Kidney (tissue), 14 donors: ENCODE results near the gene ACVR1. TPM values are rescaled to one million over a fixed set of nuclear protein-coding genes. Genes with fewer than 3 reads are reported as not detected.

ENCODE experiments used
- DNase-seq, 5 donors: peaks; one replicate each; pipeline ENCODE4 v3.0.0-alpha.2; 2013 to 2020
- FAIRE-seq: peaks from 2 replicates; lab custom pipeline; 2012; peaks lifted over from hg19 to GRCh38; lab: Jason Lieb, UNC
- H3K27ac ChIP-seq, 2 donors: one replicate each; pipeline ENCODE4 v1.7.0; 2013; ENCODE audit warnings: low read depth in 2 of 2, low read length in 2 of 2, inconsistent platforms in 1 of 2
- H3K27me3 ChIP-seq: one replicate; pipeline ENCODE4 v1.7.1; 2013; ENCODE audit warnings: low read length, inconsistent platforms; ENCODE audit not compliant: control insufficient read depth, insufficient read depth
- H3K36me3 ChIP-seq, 3 donors: one replicate each; pipeline versions ENCODE4 v1.7.0 to v1.7.1; 2013; ENCODE audit warnings: low read length in 3 of 3, control low read depth in 1 of 3, inconsistent platforms in 1 of 3; ENCODE audit not compliant: insufficient read depth in 3 of 3, control insufficient read depth in 2 of 3
- H3K4me1 ChIP-seq, 3 donors: one replicate each; pipeline versions ENCODE4 v1.7.0 to v1.7.1; 2013; ENCODE audit warnings: low read length in 3 of 3, inconsistent platforms in 1 of 3, low read depth in 1 of 3; ENCODE audit not compliant: control insufficient read depth in 2 of 3, insufficient read depth in 2 of 3
- H3K4me3 ChIP-seq, 3 donors: one replicate each; pipeline versions ENCODE4 v1.7.0 to v1.8.1; 2013; ENCODE audit warnings: low read length in 3 of 3, control low read depth in 1 of 3, inconsistent platforms in 1 of 3
- H3K9ac ChIP-seq, 3 donors: one replicate each; pipeline versions ENCODE4 v1.7.0 to v1.7.1; 2013; ENCODE audit warnings: low read length in 3 of 3, control low read depth in 1 of 3, inconsistent platforms in 1 of 3
- H3K9me3 ChIP-seq, 3 donors: one replicate each; pipeline versions ENCODE4 v1.7.0 to v1.7.1; 2013; ENCODE audit warnings: low read length in 3 of 3, control low read depth in 1 of 3, inconsistent platforms in 1 of 3; ENCODE audit not compliant: control insufficient read depth in 2 of 3, insufficient read depth in 1 of 3
- CTCF ChIP-seq: IDR thresholded peaks from 3 replicates; pipeline ENCODE4 v1.5.1; 2012; ENCODE audit warnings: mild to moderate bottlenecking, moderate library complexity, borderline replicate concordance; ENCODE audit not compliant: insufficient read depth; ENCODE audit errors: extremely low read depth
- intact Hi-C: fragments of 100-400 bp; cut with DNase I; formaldehyde crosslinking; loops from one replicate; pipeline ENCODE4 v1.11.1; 2022
- polyA plus RNA-seq: library from polyadenylated mRNA; stranded (reverse); fragments of 350-450 nt; fragmentation: Illumina TruSeq; extraction: RNeasy Lipid Tissue Mini Kit (QIAGEN cat#74804); gene quantifications from one replicate; pipeline ENCODE4 v1.2.3, GENCODE V29; 2014; ENCODE audit warnings: low read depth, low replicate concordance; ENCODE audit not compliant: insufficient read depth
- total RNA-seq: library from RNA; stranded (reverse); fragmentation: NEBNext Ultra II Directional; extraction: Animal tissue kit (Norgen Biotek cat#: 25700); gene quantifications from one replicate; pipeline ENCODE4 v1.2.1, GENCODE V29; 2021
- donor health status: control.
- donor health status: control.
- donor health status: control.
- donor health status: control.
- donor health status: control.
- donor health status: DM: yes; HTN: yes; CAD: no.
- donor health status: Normal renal cell carcinoma (clear cell type).

ACVR1 gene
- total and polyA plus RNA-seq, 2 donors from 2014 or later, result 16.3 to 38.3 TPM

DNA sequence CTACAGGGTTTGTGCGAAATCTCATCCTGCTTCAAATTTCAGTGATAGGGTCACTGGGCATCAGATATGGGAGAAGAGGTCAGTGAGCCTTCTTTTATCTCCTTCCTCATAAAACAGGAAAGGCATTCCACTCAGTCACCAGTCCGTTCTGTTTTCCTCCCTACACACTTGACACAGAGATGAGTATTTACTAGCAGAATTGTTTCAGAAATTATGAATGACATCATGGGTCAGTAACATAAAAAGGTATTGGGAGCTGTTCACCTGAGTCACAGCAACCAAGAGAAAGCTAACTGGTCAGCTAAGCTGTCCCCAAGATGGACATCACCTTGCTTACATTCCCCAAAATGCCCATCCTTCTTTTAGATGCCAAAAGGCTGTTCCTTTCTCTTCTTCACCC lies 96.3 kb downstream of the ACVR1 start:
- Histone ChIP-seq H3K9me3 (no peaks in the 10 kb centered on the region), H3K4me3 (no peak overlapping the region), H3K27me3 (no peaks in the 10 kb centered on the region), H3K36me3 (peaks cover 3 to 26% (median 17%) of the 10 kb centered on the region in 3 donors), H3K27ac (no peak overlapping the region), H3K4me1 (peaks cover 0 to 23% (median 5%) of the 10 kb centered on the region in 3 donors), H3K9ac (no peak overlapping the region)
- intact Hi-C loops, result loop anchor here (10.0 kb wide), 1 partner anchor 235 kb away; no protein-coding TSS in a partner anchor
- FAIRE-seq (no peak), DNase-seq (peak in 2 of 5 donors; percentile 44 to 50)
- TF ChIP-seq CTCF, result no peak

GRCh38 chr2:157777427-157777826 lies 98.7 kb downstream of the ACVR1 start:
- intact Hi-C loops, result loop anchor here (10.0 kb wide), 1 partner anchor 237 kb away; no protein-coding TSS in a partner anchor
- Histone ChIP-seq H3K9ac (no peak overlapping the region), H3K27me3 (no peaks in the 10 kb centered on the region), H3K36me3 (peaks cover 3 to 30% (median 23%) of the 10 kb centered on the region in 3 donors), H3K9me3 (no peaks in the 10 kb centered on the region), H3K4me1 (peaks cover 0 to 9% (median 0%) of the 10 kb centered on the region in 3 donors), H3K4me3 (no peak overlapping the region), H3K27ac (no peak overlapping the region)
- peak; percentile 69 for TF ChIP-seq CTCF
- FAIRE-seq, result peak; percentile 95
- DNase-seq, result peak in 3 of 5 donors; percentile 50 to 69 (median 60)

DNA sequence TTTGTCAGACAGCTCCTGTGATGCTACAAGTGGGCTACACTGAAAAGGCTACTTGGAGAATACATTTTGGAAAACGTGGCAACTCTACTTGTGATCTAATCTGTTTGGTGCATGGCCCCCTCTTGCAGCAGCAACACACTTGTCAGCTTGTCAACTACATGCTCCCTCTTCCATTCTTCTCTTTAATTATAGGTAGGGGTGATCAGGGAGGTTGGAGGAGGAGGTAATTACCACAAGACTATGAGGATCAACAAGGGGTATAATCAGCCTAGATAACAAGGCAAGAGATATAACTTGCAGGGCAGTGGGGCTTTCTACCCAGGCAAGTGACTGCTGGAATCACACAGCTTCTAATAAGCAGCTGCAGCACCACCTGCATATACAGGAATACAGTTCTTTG lies 104.9 kb downstream of the ACVR1 start:
- FAIRE-seq (no peak), DNase-seq (no peak)
- Histone ChIP-seq H3K9me3 (no peaks in the 10 kb centered on the region), H3K27ac (no peak overlapping the region), H3K27me3 (no peaks in the 10 kb centered on the region), H3K4me3 (no peak overlapping the region), H3K4me1 (no peaks in the 10 kb centered on the region), H3K36me3 (peaks cover 0 to 48% (median 30%) of the 10 kb centered on the region in 3 donors), H3K9ac (no peak overlapping the region)
- intact Hi-C loops, result loop anchor here (10.0 kb wide), 1 partner anchor 244 kb away; no protein-coding TSS in a partner anchor
- no peak for TF ChIP-seq CTCF
